NB4 (cell line): ENCODE results near the gene IVNS1ABP.
A peak's percentile ranks its signal among the peaks of the same experiment; 100 is the strongest.

Experiments
- DNase-seq: peaks from one replicate; pipeline ENCODE4 v3.0.0; 2010; ENCODE audit warnings: low read depth
- H3K4me3 ChIP-seq: one replicate; pipeline ENCODE4 v1.5.1; 2011; ENCODE audit warnings: mild to moderate bottlenecking, low read depth, low read length, moderate library complexity
- MYC ChIP-seq: IDR thresholded peaks from 2 replicates; pipeline ENCODE4 v1.6.1; 2011; ENCODE audit warnings: low read depth, low read length
- POLR2A ChIP-seq: IDR thresholded peaks from 2 replicates; pipeline ENCODE4 v1.6.1; 2011; ENCODE audit warnings: mild to moderate bottlenecking; ENCODE audit not compliant: insufficient read length; ENCODE audit errors: extremely low read depth
- TF ChIP-seq, protein P1 (sequence below): IDR thresholded peaks from one replicate; pipeline ENCODE4 v1.5.1; 2012; ENCODE audit warnings: low read depth, low read length
- TF ChIP-seq, protein P2 (sequence below): IDR thresholded peaks from 2 replicates; pipeline ENCODE4 v1.6.1; 2011; ENCODE audit warnings: low read depth, low read length

IVNS1ABP gene

DNA sequence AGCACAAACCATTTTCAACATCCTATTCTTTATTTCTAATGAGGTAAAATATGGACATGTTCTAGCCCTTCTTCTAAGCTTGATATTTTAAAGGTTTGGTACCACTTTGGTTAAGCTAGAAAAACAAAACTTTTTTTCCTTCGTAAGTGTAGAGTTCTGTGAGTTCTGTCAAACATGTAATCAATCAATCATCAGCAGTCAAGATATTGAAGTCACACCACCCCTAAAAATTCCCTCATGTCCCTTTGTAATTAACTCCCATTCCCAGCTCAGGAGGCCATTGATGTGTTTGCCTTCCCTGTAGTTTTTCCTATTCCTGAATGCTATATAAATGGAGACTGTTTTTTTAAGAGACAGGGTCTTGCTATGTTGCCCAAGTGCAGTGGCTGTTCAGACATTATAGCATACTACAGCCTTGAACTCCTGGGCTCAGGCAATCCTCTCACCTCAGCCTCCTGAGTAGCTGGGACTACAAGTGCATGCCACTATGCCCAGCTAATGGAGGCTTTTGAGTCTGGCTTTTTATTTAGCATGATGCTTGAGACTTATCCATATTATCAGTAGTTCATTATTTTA is 23.0 kb downstream of the IVNS1ABP start:
- TF ChIP-seq, protein P1, sequence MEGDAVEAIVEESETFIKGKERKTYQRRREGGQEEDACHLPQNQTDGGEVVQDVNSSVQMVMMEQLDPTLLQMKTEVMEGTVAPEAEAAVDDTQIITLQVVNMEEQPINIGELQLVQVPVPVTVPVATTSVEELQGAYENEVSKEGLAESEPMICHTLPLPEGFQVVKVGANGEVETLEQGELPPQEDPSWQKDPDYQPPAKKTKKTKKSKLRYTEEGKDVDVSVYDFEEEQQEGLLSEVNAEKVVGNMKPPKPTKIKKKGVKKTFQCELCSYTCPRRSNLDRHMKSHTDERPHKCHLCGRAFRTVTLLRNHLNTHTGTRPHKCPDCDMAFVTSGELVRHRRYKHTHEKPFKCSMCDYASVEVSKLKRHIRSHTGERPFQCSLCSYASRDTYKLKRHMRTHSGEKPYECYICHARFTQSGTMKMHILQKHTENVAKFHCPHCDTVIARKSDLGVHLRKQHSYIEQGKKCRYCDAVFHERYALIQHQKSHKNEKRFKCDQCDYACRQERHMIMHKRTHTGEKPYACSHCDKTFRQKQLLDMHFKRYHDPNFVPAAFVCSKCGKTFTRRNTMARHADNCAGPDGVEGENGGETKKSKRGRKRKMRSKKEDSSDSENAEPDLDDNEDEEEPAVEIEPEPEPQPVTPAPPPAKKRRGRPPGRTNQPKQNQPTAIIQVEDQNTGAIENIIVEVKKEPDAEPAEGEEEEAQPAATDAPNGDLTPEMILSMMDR: no peak
- TF ChIP-seq MYC (no peak), POLR2A (no peak)
- TF ChIP-seq, protein P2, sequence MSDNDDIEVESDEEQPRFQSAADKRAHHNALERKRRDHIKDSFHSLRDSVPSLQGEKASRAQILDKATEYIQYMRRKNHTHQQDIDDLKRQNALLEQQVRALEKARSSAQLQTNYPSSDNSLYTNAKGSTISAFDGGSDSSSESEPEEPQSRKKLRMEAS: no peak
- DNase-seq: no peak

DNA sequence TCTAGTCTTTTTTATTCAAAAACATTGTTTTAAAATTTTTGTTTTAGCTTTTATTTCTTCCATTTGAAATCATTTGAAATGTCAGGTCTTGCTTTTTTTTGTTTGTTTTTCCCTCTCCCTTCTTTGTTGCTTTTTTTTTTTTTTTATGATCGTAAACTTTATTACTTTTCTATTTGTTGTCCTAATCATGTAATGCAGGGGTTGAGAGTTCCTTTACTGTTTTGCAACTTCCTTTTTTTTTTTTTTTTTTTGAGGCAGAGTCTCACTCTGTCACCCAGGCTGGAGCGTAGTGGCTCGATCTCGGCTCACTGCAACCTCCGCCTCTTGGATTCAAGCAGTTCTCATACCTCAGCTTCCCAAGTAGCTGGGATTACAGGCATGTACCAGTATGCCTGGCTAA is 24.8 kb downstream of the IVNS1ABP start:
- H3K4me3 ChIP-seq: no peak overlapping the region
- TF ChIP-seq, protein P2: no peak
- TF ChIP-seq, protein P1: no peak
- TF ChIP-seq POLR2A (no peak), MYC (no peak)
- DNase-seq: peak; percentile 32

More for the DNA sequence above, 23.0 kb downstream of the IVNS1ABP start:
- no peak overlapping the region for H3K4me3 ChIP-seq

DNA sequence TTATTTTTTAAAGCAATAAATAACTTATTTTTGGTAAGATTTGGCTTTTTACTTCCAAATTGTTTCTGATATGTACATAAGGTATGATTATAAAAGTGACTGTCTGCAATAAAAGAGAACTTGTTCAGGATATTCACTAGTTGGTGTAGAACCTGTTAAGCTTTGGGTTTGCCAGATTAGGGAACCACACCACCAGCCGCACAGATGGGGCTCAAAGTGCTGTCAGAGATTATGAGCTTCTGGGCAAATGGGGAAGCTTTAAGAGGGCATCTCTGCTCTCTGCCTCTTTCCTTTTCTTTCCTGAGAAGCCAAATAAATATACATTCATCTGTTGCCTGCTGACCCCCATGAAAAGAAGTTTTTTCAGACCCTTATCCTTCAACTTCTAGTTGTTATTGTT is 25.4 kb downstream of the IVNS1ABP start:
- H3K4me3 ChIP-seq: no peak overlapping the region
- TF ChIP-seq, protein P1: no peak
- TF ChIP-seq POLR2A (no peak), MYC (no peak)
- TF ChIP-seq, protein P2: no peak
- peak; percentile 44 for DNase-seq

DNA sequence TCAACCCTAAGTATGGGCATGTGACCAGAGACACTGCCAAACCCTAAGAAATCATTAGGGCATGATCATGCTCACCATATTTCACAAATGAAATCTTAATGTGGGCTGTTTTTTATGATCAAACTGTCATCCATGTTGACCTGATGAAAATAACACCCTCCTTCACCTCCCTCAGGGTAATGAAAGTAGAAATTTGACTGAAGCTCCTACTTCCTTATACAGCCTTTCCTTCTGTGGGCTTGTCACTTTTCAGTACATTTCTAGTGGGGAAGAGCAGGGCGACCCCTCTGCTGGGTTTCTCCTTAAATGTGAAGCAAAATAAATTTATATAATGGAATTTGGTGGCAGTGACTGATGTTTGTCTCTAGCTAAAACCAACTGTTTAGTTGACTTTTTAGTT is 25.9 kb downstream of the IVNS1ABP start:
- H3K4me3 ChIP-seq: no peak overlapping the region
- no peak for DNase-seq
- TF ChIP-seq, protein P1: no peak
- TF ChIP-seq, protein P2: no peak
- no peak for TF ChIP-seq MYC
- no peak for TF ChIP-seq POLR2A

DNA sequence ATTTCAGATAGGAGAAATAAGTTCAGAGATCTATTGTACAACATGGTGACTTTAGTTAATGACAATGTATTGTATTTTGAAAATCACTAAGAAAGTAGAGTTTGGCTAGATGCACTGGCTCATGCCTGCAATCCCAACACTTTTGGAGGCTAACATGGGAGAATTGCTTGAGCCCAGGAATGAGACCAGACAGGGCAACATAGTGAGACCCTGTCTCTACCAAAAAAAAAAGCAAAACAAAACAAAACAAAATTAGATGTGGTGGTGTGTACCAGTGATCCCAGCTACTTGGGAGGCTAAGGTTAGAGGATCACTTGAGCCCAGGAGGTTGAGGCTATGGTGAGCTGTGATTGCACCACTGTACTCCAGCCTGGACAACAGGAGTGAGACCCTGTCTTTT is 27.2 kb downstream of the IVNS1ABP start:
- DNase-seq: no peak
- H3K4me3 ChIP-seq: no peak overlapping the region
- TF ChIP-seq, protein P1: no peak
- TF ChIP-seq, protein P2: no peak
- TF ChIP-seq POLR2A (no peak), MYC (no peak)

DNA sequence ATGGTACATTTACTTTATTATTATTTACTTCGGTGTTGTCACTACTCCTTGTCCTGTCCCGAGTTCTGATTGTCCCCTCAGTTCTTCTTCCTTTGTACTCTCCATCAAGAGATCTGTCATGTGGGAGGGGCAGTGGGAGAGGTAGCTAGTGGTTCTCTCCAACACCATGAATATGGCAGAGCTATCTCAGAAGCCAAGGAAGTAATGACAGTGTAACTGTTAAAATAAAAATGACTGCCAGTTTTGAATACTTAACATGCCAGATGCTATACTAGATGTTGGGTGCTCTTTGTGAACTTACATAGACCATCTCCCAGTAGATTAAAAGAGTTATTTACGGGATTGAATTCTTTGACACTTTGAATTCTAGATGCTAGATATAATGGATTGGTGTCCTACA is 28.6 kb downstream of the IVNS1ABP start:
- TF ChIP-seq MYC (no peak), POLR2A (no peak)
- TF ChIP-seq, protein P2: no peak
- TF ChIP-seq, protein P1: no peak
- no peak for DNase-seq
- no peak overlapping the region for H3K4me3 ChIP-seq
